Heart left ventricle (tissue), 16 donors: ENCODE data around the gene TMEM143. TPM values are rescaled to one million over a fixed set of nuclear protein-coding genes. Genes with fewer than 3 reads are reported as not detected.

ENCODE experiments used
- ATAC-seq, 4 donors: fragments of 200-7000 bp; cut with Tn5 transposase; one replicate each; pipeline ENCODE4 v1.9.1; 2020 to 2022; ENCODE audit warnings: moderate library complexity in 4 of 4, mild to moderate bottlenecking in 3 of 4, moderate number of reproducible peaks in 1 of 4
- DNase-seq, 5 donors: peaks; one replicate each; pipeline ENCODE4 v3.0.0-alpha.2; 2020
- H3K27ac ChIP-seq, 12 donors: fragments of 200-600 bp; sonication (generic) in 4 of 12; one replicate each; pipeline versions ENCODE4 v1.5.0 to v1.8.0; 2016 to 2022; ENCODE audit warnings: mild to moderate bottlenecking in 2 of 12
- H3K27me3 ChIP-seq, 9 donors: fragments of 200-600 bp; sonication (generic) in 2 of 9; one replicate each; pipeline versions ENCODE4 v1.5.1 to v1.8.0; 2016 to 2022; ENCODE audit warnings: mild to moderate bottlenecking in 3 of 9
- H3K36me3 ChIP-seq, 9 donors: fragments of 200-600 bp; sonication (generic) in 2 of 9; one replicate each; pipeline versions ENCODE4 v1.5.0 to v1.8.0; 2018 to 2022; ENCODE audit warnings: mild to moderate bottlenecking in 2 of 9
- H3K4me1 ChIP-seq, 12 donors: fragments of 200-600 bp; sonication (generic) in 4 of 12; one replicate each; pipeline versions ENCODE4 v1.5.0 to v1.8.0; 2016 to 2022; ENCODE audit warnings: mild to moderate bottlenecking in 3 of 12
- H3K4me3 ChIP-seq, 12 donors: fragments of 200-600 bp; sonication (generic) in 4 of 12; one replicate each; pipeline versions ENCODE4 v1.5.0 to v1.8.0; 2017 to 2022; ENCODE audit warnings: mild to moderate bottlenecking in 9 of 12, moderate library complexity in 4 of 12
- H3K9me3 ChIP-seq, 12 donors: fragments of 200-600 bp; sonication (generic) in 4 of 12; one replicate each; pipeline versions ENCODE4 v1.5.0 to v1.8.0; 2016 to 2022; ENCODE audit warnings: mild to moderate bottlenecking in 1 of 12
- POLR2A ChIP-seq, 2 donors: fragments of 450-650 bp; IDR thresholded peaks; one replicate each; pipeline ENCODE4 v1.6.1; 2017; ENCODE audit warnings: antibody characterized with exemption in 2 of 2, mild to moderate bottlenecking in 2 of 2, moderate library complexity in 2 of 2
- WGBS, 4 donors: extraction: QIAGEN DNeasy Blood & Tissue Kit in 2 of 4; methylation state at CpG; one replicate each; pipeline versions ENCODE4 v1.1.5 to v1.1.7; 2013 to 2018; 5-methylcytosine and 5-hydroxymethylcytosine counted together
- intact Hi-C, 10 donors: fragments of 100-400 bp; cut with DNase I; formaldehyde crosslinking; loops; one replicate each; pipeline versions ENCODE4 v1.11.1 to v1.14.2; 2022
- polyA plus RNA-seq, 2 donors: library from polyadenylated mRNA; stranded (reverse); fragments of 200-250 nt; gene quantifications; one replicate each; pipeline ENCODE4 v1.2.3, GENCODE V29; 2013
- total RNA-seq, 9 donors: library from RNA; depleted of rRNA in 2 of 9; stranded (reverse); fragments of >200 nt in 2 of 9; fragmentation: NEBNext Ultra II Directional in 3 of 9; extraction: Animal tissue kit (Norgen Biotek cat#: 25700) in 3 of 9; gene quantifications; one replicate each; pipeline versions ENCODE4 v1.1.0 to v1.2.4, GENCODE V29; 2016 to 2023
- TF ChIP-seq, protein P1 (sequence below), 12 donors: fragments of 200-600 bp; sonication (generic) in 4 of 12; IDR thresholded peaks; one replicate each; pipeline versions ENCODE4 v1.5.0 to v1.8.0; 2018 to 2022; ENCODE audit warnings: antibody characterized with exemption in 12 of 12, mild to moderate bottlenecking in 5 of 12
- donor health status: ischemic (EF 13 %, LVEDD 7.1; RV severe dilation, severe dysfunction).
- donor health status: healthy with polysubstance abuse.
- donor health status: DM: no; HTN: yes; CAD: no.
- donor health status: DM: no; HTN: no; CAD: no.
- donor health status: ischemic (EF 25% LVEDD 6.9; RV normal size, moderate dysfunction).
- donor health status: ischemic (EF 25% LVEDD 5.7; RV mildly dilated, moderate dysfunction).
- donor health status: healthy.
- donor health status: DM: yes; HTN: yes; CAD: no.
- donor health status: ischemic (EF 35%, LVEDD 5.7; RV mildly dilated, moderate dysfunction).
- donor health status: nonischemic (EF 11% LVEDD 7.7; RV severe dilation, severe dysfunction).
- donor health status: DM: yes; HTN: yes; CAD: no.
- donor health status: PGD.
- donor health status: ischemic (EF 29% LVEDD 5.4; RV normal size, mild dysfunction).
- donor health status: nonischemic (EF 23%, LVEDD 6.1; RV moderate dilation, normal function).

The TMEM143 gene
- total and polyA plus RNA-seq, 11 donors: 12.9 to 96.1 (median 63.5) TPM

DNA sequence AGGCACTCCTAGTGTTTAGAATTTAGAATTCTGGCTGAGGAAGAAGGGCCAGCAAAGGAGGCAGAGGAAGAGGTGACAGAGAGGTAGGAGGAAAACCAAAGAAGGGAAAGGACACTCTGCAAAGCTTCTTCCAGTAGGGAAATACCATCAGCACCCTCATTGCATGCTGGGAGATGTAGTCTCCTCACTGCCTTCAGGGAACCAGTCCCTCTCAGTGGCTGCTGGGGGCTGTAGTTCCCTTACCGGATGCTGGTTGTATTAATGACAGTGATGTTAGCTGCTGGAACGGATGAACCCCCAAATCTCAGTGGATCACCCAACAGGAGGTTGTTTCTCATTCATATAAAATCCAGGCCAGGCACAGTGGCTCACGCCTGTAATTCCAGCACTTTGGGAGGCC is 39.9 kb upstream of the TMEM143 start:
- H3K4me3 ChIP-seq: no peak overlapping the region
- peaks cover 0 to 11% (median 0%) of the 10 kb centered on the region in 9 donors for H3K27me3 ChIP-seq
- H3K9me3 ChIP-seq: no peaks in the 10 kb centered on the region
- ATAC-seq (peak in 3 of 4 donors; percentile 45 to 65 (median 62)), DNase-seq (peak in 2 of 5 donors; percentile 48 to 58)
- H3K27ac ChIP-seq: no peak overlapping the region
- 25 to 40% (median 32%) methylated on average over 3 of the region's 3 CpGs for WGBS, 4 donors
- no peak for TF ChIP-seq POLR2A (IDR thresholded peaks at IDR 0.05)
- TF ChIP-seq, protein P1, sequence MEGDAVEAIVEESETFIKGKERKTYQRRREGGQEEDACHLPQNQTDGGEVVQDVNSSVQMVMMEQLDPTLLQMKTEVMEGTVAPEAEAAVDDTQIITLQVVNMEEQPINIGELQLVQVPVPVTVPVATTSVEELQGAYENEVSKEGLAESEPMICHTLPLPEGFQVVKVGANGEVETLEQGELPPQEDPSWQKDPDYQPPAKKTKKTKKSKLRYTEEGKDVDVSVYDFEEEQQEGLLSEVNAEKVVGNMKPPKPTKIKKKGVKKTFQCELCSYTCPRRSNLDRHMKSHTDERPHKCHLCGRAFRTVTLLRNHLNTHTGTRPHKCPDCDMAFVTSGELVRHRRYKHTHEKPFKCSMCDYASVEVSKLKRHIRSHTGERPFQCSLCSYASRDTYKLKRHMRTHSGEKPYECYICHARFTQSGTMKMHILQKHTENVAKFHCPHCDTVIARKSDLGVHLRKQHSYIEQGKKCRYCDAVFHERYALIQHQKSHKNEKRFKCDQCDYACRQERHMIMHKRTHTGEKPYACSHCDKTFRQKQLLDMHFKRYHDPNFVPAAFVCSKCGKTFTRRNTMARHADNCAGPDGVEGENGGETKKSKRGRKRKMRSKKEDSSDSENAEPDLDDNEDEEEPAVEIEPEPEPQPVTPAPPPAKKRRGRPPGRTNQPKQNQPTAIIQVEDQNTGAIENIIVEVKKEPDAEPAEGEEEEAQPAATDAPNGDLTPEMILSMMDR (IDR thresholded peaks at IDR 0.05): no peak
- intact Hi-C loops: no loop called here
- H3K36me3 ChIP-seq: no peaks in the 10 kb centered on the region
- H3K4me1 ChIP-seq: peaks cover 0 to 18% (median 0%) of the 10 kb centered on the region in 12 donors

DNA sequence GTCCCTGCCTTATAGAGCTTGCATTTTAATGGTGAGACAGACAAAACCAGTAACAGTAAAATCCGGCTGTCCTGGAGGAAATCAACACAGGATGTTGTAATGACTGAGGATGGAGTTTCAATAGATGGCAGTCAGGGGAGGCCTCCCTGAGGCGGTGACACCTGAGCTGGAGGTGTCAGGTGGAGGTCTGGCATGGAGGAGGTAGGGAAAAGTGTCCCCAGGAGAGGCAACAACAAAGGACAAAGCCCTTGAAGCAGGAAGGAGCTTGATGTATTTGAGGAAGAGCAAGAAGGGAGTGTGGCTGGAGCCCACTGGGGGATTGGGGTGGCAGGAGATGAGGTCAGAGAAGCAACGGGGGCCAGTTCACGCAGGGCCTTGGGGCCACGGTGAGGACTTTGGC is 37.5 kb upstream of the TMEM143 start:
- DNase-seq (no peak), ATAC-seq (no peak)
- Histone ChIP-seq H3K9me3 (no peaks in the 10 kb centered on the region), H3K27me3 (peaks cover 9 to 29% (median 16%) of the 10 kb centered on the region in 9 donors), H3K4me1 (peaks cover 0 to 30% (median 4%) of the 10 kb centered on the region in 12 donors), H3K27ac (no peak overlapping the region), H3K36me3 (no peaks in the 10 kb centered on the region), H3K4me3 (no peak overlapping the region)
- intact Hi-C loops: no loop called here
- WGBS, 4 donors: 54 to 64% (median 60%) methylated on average over 5 of the region's 5 CpGs
- TF ChIP-seq, protein P1 (IDR thresholded peaks at IDR 0.05): no peak
- no peak for TF ChIP-seq POLR2A (IDR thresholded peaks at IDR 0.05)

DNA sequence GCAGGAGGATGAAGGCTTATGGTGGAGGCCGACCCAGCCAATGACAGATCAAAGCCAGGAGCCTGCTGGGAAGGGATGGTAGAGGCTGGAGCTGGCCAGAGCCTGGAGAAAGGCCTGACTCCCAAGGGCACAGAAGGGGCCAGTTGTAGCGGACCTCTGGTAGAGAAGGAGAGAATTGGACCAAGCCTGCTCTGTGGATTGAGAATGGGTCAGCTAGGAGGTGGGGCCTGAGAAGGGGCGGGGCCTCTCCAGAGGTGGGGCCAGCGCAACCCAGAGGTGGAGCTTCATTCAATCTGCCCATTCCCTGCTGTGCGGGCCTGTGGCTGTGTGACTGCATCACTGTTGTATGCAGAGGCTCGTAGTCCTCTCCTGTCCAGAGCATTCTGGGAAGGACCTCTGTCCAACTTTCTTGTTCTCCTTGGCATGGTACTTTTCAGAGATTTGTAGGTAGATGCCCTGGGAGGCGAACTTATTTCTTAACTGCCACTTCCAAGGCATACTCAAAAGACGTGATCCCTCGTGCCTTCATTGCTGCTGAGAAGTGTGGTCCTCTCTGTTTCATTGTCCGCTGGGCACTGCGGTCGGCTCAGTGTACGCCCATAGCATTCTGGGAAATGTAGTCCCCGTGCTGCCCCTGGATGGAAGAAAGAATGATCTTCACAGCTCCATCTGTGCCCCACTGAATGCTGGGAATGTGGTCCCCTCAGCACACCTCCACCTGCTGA is 36.4 kb upstream of the TMEM143 start:
- 39 to 46% (median 40%) methylated on average over 12 to 14 of the region's 14 CpGs for WGBS, 4 donors
- TF ChIP-seq, protein P1 (IDR thresholded peaks at IDR 0.05): no peak
- no peak for TF ChIP-seq POLR2A (IDR thresholded peaks at IDR 0.05)
- Histone ChIP-seq H3K4me3 (peak overlapping the region in 6 of 12 donors; percentile 16 to 49 (median 24)), H3K27me3 (peaks cover 16 to 40% (median 27%) of the 10 kb centered on the region in 9 donors), H3K36me3 (no peaks in the 10 kb centered on the region), H3K9me3 (no peaks in the 10 kb centered on the region), H3K27ac (peak overlapping the region in 6 of 12 donors; percentile 20 to 42 (median 30)), H3K4me1 (peaks cover 0 to 30% (median 4%) of the 10 kb centered on the region in 12 donors)
- DNase-seq: peak in 4 of 5 donors; percentile 52 to 81 (median 68)
- ATAC-seq: peak; percentile 47 to 81 (median 74)
- intact Hi-C loops: no loop called here
